Natural killer cell (primary cell): ENCODE results near the gene POMGNT2. TPM values are rescaled to one million over a fixed set of nuclear protein-coding genes. Genes with fewer than 3 reads are reported as not detected.

Source experiments
- ATAC-seq, 3 donors: fragments of 150-1000 bp in 2 of 3; fragments of 200-7000 bp in 1 of 3; cut with Tn5 transposase; 1 replicate in 1 of 3; 2 replicates in 2 of 3; pipeline ENCODE4 v1.10.0; 2021; ENCODE audit warnings: mild to moderate bottlenecking in 2 of 3, moderate library complexity in 2 of 3
- DNase-seq, 2 donors: peaks; one replicate each; pipeline versions ENCODE4 v3.0.0 to v3.0.0-alpha.2; 2013 to 2021; ENCODE audit warnings: mixed read lengths in 1 of 2
- H3K27ac ChIP-seq: one replicate; pipeline ENCODE4 v1.5.1; 2013; ENCODE audit warnings: mild to moderate bottlenecking, low read length
- H3K27me3 ChIP-seq: one replicate; pipeline ENCODE4 v1.6.1; 2013; ENCODE audit warnings: low read length; ENCODE audit not compliant: control insufficient read depth, insufficient read depth
- H3K36me3 ChIP-seq: one replicate; pipeline ENCODE4 v1.6.1; 2013; ENCODE audit warnings: low read length; ENCODE audit not compliant: control insufficient read depth, insufficient read depth
- H3K4me1 ChIP-seq: one replicate; pipeline ENCODE4 v1.6.1; 2013; ENCODE audit warnings: low read length; ENCODE audit not compliant: control insufficient read depth, insufficient read depth
- H3K4me3 ChIP-seq: one replicate; pipeline ENCODE4 v1.5.1; 2013; ENCODE audit warnings: low read length
- H3K9me3 ChIP-seq: one replicate; pipeline ENCODE4 v1.6.1; 2013; ENCODE audit warnings: low read length; ENCODE audit not compliant: control insufficient read depth, insufficient read depth
- H3K27ac Mint-ChIP-seq, 2 donors: one replicate each; pipeline ENCODE4 v1.8.0; 2022; ENCODE audit warnings: mild to moderate bottlenecking in 2 of 2, mixed read lengths in 2 of 2, moderate library complexity in 1 of 2
- H3K27me3 Mint-ChIP-seq, 2 donors: one replicate each; pipeline ENCODE4 v1.8.0; 2022; ENCODE audit warnings: low read depth in 2 of 2, mixed read lengths in 2 of 2
- H3K36me3 Mint-ChIP-seq: one replicate; pipeline ENCODE4 v1.8.0; 2022; ENCODE audit warnings: mixed read lengths
- H3K4me1 Mint-ChIP-seq, 2 donors: one replicate each; pipeline ENCODE4 v1.8.0; 2022; ENCODE audit warnings: mixed read lengths in 2 of 2
- H3K4me3 Mint-ChIP-seq: one replicate; pipeline ENCODE4 v1.8.0; 2022; ENCODE audit warnings: mild to moderate bottlenecking, moderate library complexity, mixed read lengths
- H3K9me3 Mint-ChIP-seq, 2 donors: one replicate each; pipeline ENCODE4 v1.8.0; 2022; ENCODE audit warnings: mixed read lengths in 2 of 2
- WGBS: methylation state at CpG from one replicate; pipeline ENCODE4 v1.1.7; 2013; ENCODE audit warnings: missing lambda C conversion rate; ENCODE audit not compliant: insufficient coverage; 5-methylcytosine and 5-hydroxymethylcytosine counted together
- intact Hi-C: fragments of 100-400 bp; cut with micrococcal nuclease; formaldehyde crosslinking; loops from one replicate; pipeline ENCODE4 v1.14.2; 2022
- total RNA-seq, 4 donors: library from RNA; stranded (reverse); fragments of 120-200 nt in 1 of 4; gene quantifications; one replicate each; pipeline versions ENCODE4 v1.2.3 to v1.2.4, GENCODE V29; 2013 to 2022
- TF ChIP-seq, protein P1 (sequence below): fragments of 200-600 bp; IDR thresholded peaks from one replicate; pipeline ENCODE4 v1.8.0; 2022; ENCODE audit warnings: antibody characterized with exemption

POMGNT2 gene
- total RNA-seq, 3 donors from 2014 or later (not counting 1 experiment from before 2014, with no cell fraction given), result 4.3 to 7.4 (median 6.6) TPM

DNA sequence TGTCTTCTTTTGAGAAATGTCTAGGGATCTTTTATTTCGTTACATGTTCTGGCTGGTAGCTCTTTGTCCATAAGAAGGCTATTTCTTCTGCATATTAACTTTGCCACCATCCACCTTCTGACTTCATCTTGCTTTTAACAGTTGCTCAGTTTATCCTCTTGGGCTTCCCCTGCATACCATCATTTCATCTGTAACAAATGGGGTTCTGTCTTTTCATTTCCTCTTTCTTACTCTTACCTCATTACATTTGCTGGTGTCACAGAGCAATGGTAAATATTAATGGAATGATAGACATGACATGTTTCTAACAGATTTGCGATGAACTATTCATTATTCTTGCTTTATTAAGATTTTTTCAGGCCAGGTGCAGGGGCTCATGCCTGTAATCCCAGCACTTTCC lies 64.4 kb downstream of the POMGNT2 start:
- Mint-ChIP-seq H3K4me1 (peaks cover 10% of the 10 kb centered on the region in 2 donors), H3K4me3 (no peak overlapping the region), H3K36me3 (no peaks in the 10 kb centered on the region), H3K27ac (no peak overlapping the region), H3K9me3 (peaks cover 3 to 11% of the 10 kb centered on the region in 2 donors), H3K27me3 (no peaks in the 10 kb centered on the region)
- Histone ChIP-seq H3K27me3 (no peaks in the 10 kb centered on the region), H3K36me3 (no peaks in the 10 kb centered on the region), H3K4me1 (peaks cover 8% of the 10 kb centered on the region), H3K27ac (no peak overlapping the region), H3K9me3 (peaks cover 23% of the 10 kb centered on the region), H3K4me3 (no peak overlapping the region)
- intact Hi-C loops, result no loop called here
- ATAC-seq (no peak), DNase-seq (no peak)
- TF ChIP-seq, protein P1, sequence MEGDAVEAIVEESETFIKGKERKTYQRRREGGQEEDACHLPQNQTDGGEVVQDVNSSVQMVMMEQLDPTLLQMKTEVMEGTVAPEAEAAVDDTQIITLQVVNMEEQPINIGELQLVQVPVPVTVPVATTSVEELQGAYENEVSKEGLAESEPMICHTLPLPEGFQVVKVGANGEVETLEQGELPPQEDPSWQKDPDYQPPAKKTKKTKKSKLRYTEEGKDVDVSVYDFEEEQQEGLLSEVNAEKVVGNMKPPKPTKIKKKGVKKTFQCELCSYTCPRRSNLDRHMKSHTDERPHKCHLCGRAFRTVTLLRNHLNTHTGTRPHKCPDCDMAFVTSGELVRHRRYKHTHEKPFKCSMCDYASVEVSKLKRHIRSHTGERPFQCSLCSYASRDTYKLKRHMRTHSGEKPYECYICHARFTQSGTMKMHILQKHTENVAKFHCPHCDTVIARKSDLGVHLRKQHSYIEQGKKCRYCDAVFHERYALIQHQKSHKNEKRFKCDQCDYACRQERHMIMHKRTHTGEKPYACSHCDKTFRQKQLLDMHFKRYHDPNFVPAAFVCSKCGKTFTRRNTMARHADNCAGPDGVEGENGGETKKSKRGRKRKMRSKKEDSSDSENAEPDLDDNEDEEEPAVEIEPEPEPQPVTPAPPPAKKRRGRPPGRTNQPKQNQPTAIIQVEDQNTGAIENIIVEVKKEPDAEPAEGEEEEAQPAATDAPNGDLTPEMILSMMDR, result no peak
- WGBS, result 97% methylated on average over 2 of the region's 2 CpGs

DNA sequence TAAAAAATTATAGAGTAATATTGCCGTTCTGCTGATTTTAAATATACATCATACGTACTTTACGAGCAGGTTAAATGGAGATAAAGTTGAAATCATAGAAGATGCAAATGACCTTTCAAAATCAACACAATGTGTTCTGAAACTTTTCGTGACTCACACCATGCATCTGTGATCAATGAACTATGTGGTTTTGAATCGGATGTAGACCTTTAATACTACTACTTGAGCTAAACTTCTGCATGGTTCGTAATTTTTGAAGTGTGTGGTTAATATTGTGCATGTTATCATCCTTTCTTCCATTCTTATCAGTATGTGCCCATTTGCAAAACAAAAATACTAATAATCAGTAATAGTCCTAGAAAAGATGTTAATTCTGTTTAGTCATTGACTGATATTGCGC lies 67.9 kb downstream of the POMGNT2 start:
- no peak overlapping the region for H3K4me3 ChIP-seq
- peaks cover 31% of the 10 kb centered on the region in 2 donors for H3K4me1 Mint-ChIP-seq
- H3K27ac ChIP-seq, result no peak overlapping the region
- no peaks in the 10 kb centered on the region for H3K27me3 ChIP-seq
- no peak for DNase-seq
- ATAC-seq, result no peak
- H3K27ac Mint-ChIP-seq, result peak overlapping the region in 1 of 2 donors; percentile 29
- intact Hi-C loops, result no loop called here
- no peak overlapping the region for H3K4me3 Mint-ChIP-seq
- H3K9me3 Mint-ChIP-seq, result no peaks in the 10 kb centered on the region
- H3K36me3 Mint-ChIP-seq, result no peaks in the 10 kb centered on the region
- TF ChIP-seq, protein P1, result no peak
- peaks cover 28% of the 10 kb centered on the region for H3K4me1 ChIP-seq
- H3K36me3 ChIP-seq, result no peaks in the 10 kb centered on the region
- no peaks in the 10 kb centered on the region for H3K27me3 Mint-ChIP-seq
- 80% methylated on average over 3 of the region's 7 CpGs for WGBS
- no peaks in the 10 kb centered on the region for H3K9me3 ChIP-seq

DNA sequence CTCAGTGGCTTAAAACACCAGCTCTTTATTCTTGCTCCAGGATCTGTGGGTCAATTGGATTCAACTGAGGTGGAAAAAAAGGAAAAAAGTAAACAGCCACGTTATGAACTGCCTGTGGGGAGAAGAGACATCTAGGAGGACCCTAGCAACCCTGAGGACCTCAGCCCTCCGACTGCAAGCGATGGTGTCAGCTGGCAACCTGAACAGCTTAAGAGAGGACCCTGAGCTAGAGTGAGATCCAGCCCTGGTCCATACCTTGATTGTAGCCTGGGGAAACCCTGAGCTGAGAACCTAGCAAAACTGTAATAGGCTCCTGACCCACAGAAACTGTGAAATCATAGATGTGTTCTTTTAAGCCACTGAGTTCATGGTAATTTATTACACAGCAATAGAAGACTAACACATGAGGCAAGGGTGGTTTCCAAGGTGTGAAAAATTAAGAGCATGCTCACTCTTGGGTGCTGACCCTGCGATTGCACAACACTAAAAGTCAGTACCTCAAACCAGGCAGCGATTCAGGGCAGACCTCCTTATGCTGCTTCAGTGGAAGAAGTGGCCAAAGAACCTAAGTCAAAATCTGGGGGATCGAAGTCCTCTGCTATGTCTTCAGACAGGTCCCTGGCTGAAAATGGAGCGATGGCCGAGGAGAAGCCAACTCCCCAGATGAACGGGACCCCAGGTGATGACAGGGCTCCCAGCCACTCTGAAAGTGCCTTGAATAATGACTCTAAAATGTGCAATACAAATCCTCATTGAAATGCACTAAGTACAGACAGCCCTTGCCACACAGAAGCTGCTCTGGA lies 69.1 kb downstream of the POMGNT2 start:
- peak; percentile 40 to 56 for DNase-seq
- peak overlapping the region; percentile 53 for H3K4me3 Mint-ChIP-seq
- peak; percentile 91 to 97 (median 92) for ATAC-seq
- H3K27me3 ChIP-seq, result no peaks in the 10 kb centered on the region
- peaks cover 31 to 32% of the 10 kb centered on the region in 2 donors for H3K4me1 Mint-ChIP-seq
- no peaks in the 10 kb centered on the region for H3K9me3 Mint-ChIP-seq
- no peak overlapping the region for H3K4me3 ChIP-seq
- H3K4me1 ChIP-seq, result peaks cover 28% of the 10 kb centered on the region
- H3K27me3 Mint-ChIP-seq, result no peaks in the 10 kb centered on the region
- TF ChIP-seq, protein P1, result no peak
- H3K36me3 Mint-ChIP-seq, result no peaks in the 10 kb centered on the region
- peak overlapping the region; percentile 87 to 91 for H3K27ac Mint-ChIP-seq
- H3K9me3 ChIP-seq, result no peaks in the 10 kb centered on the region
- H3K27ac ChIP-seq, result peak overlapping the region; percentile 70
- H3K36me3 ChIP-seq, result no peaks in the 10 kb centered on the region
- WGBS, result 72% methylated on average over 9 of the region's 9 CpGs
- intact Hi-C loops, result loop anchor here (1.0 kb wide), 1 partner anchor 13 kb away; no protein-coding TSS in a partner anchor
